ENCODE measurements around the gene EFCAB7.

EFCAB7 gene

DNA sequence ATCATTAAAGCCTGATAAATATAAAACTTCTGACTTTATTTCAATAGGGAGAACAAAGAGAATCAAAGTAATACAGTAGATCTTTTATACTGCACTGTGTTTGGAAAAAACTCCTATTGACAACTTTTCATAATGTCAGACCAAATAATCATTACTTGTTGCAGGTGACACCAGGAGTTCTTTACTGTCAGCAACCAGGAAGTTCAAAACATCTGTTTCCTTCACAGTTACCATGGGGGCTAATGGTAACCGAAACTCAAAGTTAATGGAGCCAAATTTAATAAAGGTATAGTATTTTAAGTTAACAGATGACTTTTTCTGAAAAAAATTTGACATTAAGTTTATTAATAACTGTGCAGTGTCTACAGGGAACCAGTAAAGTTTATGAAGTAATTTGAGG lies 10.6 kb downstream of the EFCAB7 start:
- H3K9ac ChIP-seq (ENCODE audit: low read length), result no peak overlapping the region
- H3K9me3 ChIP-seq (ENCODE audit: insufficient read depth, low read length), result no peaks in the 10 kb centered on the region
- no peak overlapping the region for H3K27ac ChIP-seq (ENCODE audit: low read length)
- no peak overlapping the region for H3K4me2 ChIP-seq (ENCODE audit: low read length)
- no peaks in the 10 kb centered on the region for H3K4me1 ChIP-seq (ENCODE audit: low read length)
- H4K20me1 ChIP-seq (ENCODE audit: insufficient read depth, low read length), result no peaks in the 10 kb centered on the region
- no peaks in the 10 kb centered on the region for H3K36me3 ChIP-seq (replicated peaks; ENCODE audit: low read depth, low read length)
- H3K4me3 ChIP-seq (ENCODE audit: low read length), result no peak overlapping the region
- no peaks in the 10 kb centered on the region for H3K79me2 ChIP-seq (ENCODE audit: low read length)
- H2AFZ ChIP-seq (ENCODE audit: low read depth, low read length), result no peak overlapping the region
- no peak for TF ChIP-seq EZH2phosphoT487 (IDR thresholded peaks at IDR 0.05; ENCODE audit: low read depth)
- no peaks in the 10 kb centered on the region for H3K27me3 ChIP-seq (ENCODE audit: low read depth, low read length)

DNA sequence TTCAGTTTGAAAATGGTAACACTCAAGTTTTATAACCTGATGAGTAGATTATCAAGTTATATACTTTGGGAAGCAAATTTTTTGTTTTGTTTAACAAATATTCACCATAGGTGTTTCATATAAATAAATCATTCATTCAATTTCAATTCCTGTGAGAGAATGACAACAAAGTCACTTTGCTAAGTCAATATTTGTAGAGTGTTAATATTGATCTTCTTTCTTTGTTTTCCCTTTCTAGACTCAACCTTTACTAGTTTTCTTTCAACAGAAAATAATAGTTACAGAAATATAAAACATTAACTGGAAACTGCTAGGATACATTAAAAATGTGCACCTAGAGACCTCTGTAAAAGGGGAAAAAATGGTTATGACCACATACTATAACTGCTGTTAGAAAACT lies 11.1 kb downstream of the EFCAB7 start:
- Histone ChIP-seq H4K20me1 (ENCODE audit: insufficient read depth, low read length) (no peaks in the 10 kb centered on the region), H2AFZ (ENCODE audit: low read depth, low read length) (no peak overlapping the region), H3K4me1 (ENCODE audit: low read length) (no peaks in the 10 kb centered on the region), H3K4me3 (ENCODE audit: low read length) (no peak overlapping the region), H3K79me2 (ENCODE audit: low read length) (no peaks in the 10 kb centered on the region), H3K9ac (ENCODE audit: low read length) (no peak overlapping the region), H3K36me3 (replicated peaks; ENCODE audit: low read depth, low read length) (no peaks in the 10 kb centered on the region), H3K27me3 (ENCODE audit: low read depth, low read length) (no peaks in the 10 kb centered on the region), H3K9me3 (ENCODE audit: insufficient read depth, low read length) (no peaks in the 10 kb centered on the region), H3K4me2 (ENCODE audit: low read length) (no peak overlapping the region), H3K27ac (ENCODE audit: low read length) (no peak overlapping the region)
- no peak for TF ChIP-seq EZH2phosphoT487 (IDR thresholded peaks at IDR 0.05; ENCODE audit: low read depth)
- TF ChIP-seq, protein P1, sequence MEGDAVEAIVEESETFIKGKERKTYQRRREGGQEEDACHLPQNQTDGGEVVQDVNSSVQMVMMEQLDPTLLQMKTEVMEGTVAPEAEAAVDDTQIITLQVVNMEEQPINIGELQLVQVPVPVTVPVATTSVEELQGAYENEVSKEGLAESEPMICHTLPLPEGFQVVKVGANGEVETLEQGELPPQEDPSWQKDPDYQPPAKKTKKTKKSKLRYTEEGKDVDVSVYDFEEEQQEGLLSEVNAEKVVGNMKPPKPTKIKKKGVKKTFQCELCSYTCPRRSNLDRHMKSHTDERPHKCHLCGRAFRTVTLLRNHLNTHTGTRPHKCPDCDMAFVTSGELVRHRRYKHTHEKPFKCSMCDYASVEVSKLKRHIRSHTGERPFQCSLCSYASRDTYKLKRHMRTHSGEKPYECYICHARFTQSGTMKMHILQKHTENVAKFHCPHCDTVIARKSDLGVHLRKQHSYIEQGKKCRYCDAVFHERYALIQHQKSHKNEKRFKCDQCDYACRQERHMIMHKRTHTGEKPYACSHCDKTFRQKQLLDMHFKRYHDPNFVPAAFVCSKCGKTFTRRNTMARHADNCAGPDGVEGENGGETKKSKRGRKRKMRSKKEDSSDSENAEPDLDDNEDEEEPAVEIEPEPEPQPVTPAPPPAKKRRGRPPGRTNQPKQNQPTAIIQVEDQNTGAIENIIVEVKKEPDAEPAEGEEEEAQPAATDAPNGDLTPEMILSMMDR (IDR thresholded peaks at IDR 0.05; ENCODE audit: low read depth, low read length), result no peak

DNA sequence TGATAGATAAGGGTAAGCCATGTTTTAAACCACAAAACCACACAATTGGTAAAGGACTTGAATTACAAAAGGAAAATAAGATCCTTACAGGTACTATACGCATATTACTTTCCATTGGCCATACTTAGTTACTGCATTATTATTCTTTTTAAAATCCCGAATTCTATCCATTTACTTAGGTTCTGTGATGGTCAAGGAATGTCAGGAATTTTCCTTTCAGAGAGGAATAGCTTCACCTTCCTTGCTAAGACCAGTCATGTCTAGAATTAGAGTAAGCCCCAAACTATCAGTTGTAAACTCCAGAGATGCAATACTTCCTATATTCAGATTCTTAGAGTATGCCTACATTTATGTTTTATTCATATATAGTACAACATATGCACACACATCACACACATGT lies 13.7 kb downstream of the EFCAB7 start:
- Histone ChIP-seq H3K36me3 (replicated peaks; ENCODE audit: low read depth, low read length) (no peaks in the 10 kb centered on the region), H2AFZ (ENCODE audit: low read depth, low read length) (no peak overlapping the region), H3K27ac (ENCODE audit: low read length) (no peak overlapping the region), H3K9me3 (ENCODE audit: insufficient read depth, low read length) (no peaks in the 10 kb centered on the region), H3K4me3 (ENCODE audit: low read length) (no peak overlapping the region), H3K4me2 (ENCODE audit: low read length) (no peak overlapping the region), H3K79me2 (ENCODE audit: low read length) (no peaks in the 10 kb centered on the region), H3K27me3 (ENCODE audit: low read depth, low read length) (no peaks in the 10 kb centered on the region), H4K20me1 (ENCODE audit: insufficient read depth, low read length) (no peaks in the 10 kb centered on the region), H3K4me1 (ENCODE audit: low read length) (no peaks in the 10 kb centered on the region), H3K9ac (ENCODE audit: low read length) (no peak overlapping the region)
- TF ChIP-seq, protein P1 (IDR thresholded peaks at IDR 0.05; ENCODE audit: low read depth, low read length), result no peak
- no peak for TF ChIP-seq EZH2phosphoT487 (IDR thresholded peaks at IDR 0.05; ENCODE audit: low read depth)

DNA sequence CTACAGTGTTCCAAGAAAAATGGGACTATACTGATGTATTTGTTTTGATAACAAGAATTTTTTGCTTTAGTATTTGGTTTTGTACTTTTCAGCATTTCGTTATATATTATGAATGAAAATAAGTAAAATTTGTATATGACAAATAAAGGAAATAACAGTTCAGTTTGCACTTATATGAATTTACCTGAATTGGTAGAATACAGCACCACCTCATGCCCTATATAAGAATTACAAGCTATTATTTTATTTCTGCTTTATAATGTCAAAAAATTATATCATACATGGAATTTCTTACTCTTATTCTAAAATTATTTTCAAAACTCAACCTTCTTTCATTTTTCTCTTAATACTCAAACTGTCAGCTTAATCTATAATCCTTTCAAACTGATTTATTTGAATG lies 14.6 kb downstream of the EFCAB7 start:
- no peaks in the 10 kb centered on the region for H3K4me1 ChIP-seq (ENCODE audit: low read length)
- H2AFZ ChIP-seq (ENCODE audit: low read depth, low read length), result no peak overlapping the region
- no peaks in the 10 kb centered on the region for H3K36me3 ChIP-seq (replicated peaks; ENCODE audit: low read depth, low read length)
- no peaks in the 10 kb centered on the region for H3K9me3 ChIP-seq (ENCODE audit: insufficient read depth, low read length)
- no peak overlapping the region for H3K4me2 ChIP-seq (ENCODE audit: low read length)
- H3K9ac ChIP-seq (ENCODE audit: low read length), result no peak overlapping the region
- no peak overlapping the region for H3K27ac ChIP-seq (ENCODE audit: low read length)
- H3K27me3 ChIP-seq (ENCODE audit: low read depth, low read length), result no peaks in the 10 kb centered on the region
- no peaks in the 10 kb centered on the region for H4K20me1 ChIP-seq (ENCODE audit: insufficient read depth, low read length)
- TF ChIP-seq EZH2phosphoT487 (IDR thresholded peaks at IDR 0.05; ENCODE audit: low read depth), result no peak
- TF ChIP-seq, protein P1 (IDR thresholded peaks at IDR 0.05; ENCODE audit: low read depth, low read length), result peak; percentile 31
- H3K4me3 ChIP-seq (ENCODE audit: low read length), result no peak overlapping the region
- H3K79me2 ChIP-seq (ENCODE audit: low read length), result no peaks in the 10 kb centered on the region

DNA sequence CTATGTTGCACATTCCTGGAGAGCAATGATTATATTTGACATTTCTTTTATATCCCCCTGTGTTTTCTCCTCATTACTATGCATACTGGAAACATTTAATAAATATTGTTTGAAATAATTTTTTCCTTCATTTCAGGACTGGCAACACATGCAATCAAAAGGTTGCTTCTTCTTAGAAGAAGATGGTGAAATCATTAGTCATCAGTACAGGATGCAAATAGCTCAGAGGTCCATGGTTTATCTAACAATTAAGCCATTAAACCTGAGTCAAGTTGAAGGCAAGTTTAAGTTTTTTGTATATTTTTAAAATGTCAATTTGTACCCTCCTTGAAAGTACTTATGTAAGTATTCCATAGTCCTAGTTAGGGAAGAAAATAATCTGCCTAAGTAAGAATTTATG lies 22.5 kb downstream of the EFCAB7 start:
- Histone ChIP-seq H3K4me2 (ENCODE audit: low read length) (no peak overlapping the region), H3K27ac (ENCODE audit: low read length) (no peak overlapping the region), H3K36me3 (replicated peaks; ENCODE audit: low read depth, low read length) (no peaks in the 10 kb centered on the region), H3K4me3 (ENCODE audit: low read length) (no peak overlapping the region), H3K27me3 (ENCODE audit: low read depth, low read length) (no peaks in the 10 kb centered on the region), H4K20me1 (ENCODE audit: insufficient read depth, low read length) (no peaks in the 10 kb centered on the region), H3K79me2 (ENCODE audit: low read length) (no peaks in the 10 kb centered on the region), H2AFZ (ENCODE audit: low read depth, low read length) (no peak overlapping the region), H3K9ac (ENCODE audit: low read length) (no peak overlapping the region), H3K9me3 (ENCODE audit: insufficient read depth, low read length) (no peaks in the 10 kb centered on the region), H3K4me1 (ENCODE audit: low read length) (no peaks in the 10 kb centered on the region)
- TF ChIP-seq EZH2phosphoT487 (IDR thresholded peaks at IDR 0.05; ENCODE audit: low read depth), result no peak
- TF ChIP-seq, protein P1 (IDR thresholded peaks at IDR 0.05; ENCODE audit: low read depth, low read length), result no peak

Measured in OCI-LY3 (cell line).